Measurements from ENCODE around the gene LRRK2.
"Not testable (repeated sequence)": the region's sequence is repeated elsewhere in the genome, so short reads cannot be mapped to it uniquely, and the experiment has no call there.

LRRK2 gene

GRCh38 chr12:40224439-40225291 lies at the start of gene LRRK2:
TSS of gene LRRK2 (plus strand) at chr12:40224997. CDS start at chr12:40225132, 135 bp downstream.
- DNase-seq (ENCODE audit: low spot score): peak; percentile 30

GRCh38 chr12:40175045-40175444 lies 49.8 kb upstream of the LRRK2 start:
- DNase-seq (ENCODE audit: low spot score): no peak

- no peak for DNase-seq (ENCODE audit: low spot score)
Observed at GRCh38 chr12:40175489-40175888, 49.3 kb upstream of the LRRK2 start.

GRCh38 chr12:40178701-40179100 lies 46.1 kb upstream of the LRRK2 start:
- DNase-seq (ENCODE audit: low spot score): no peak

GRCh38 chr12:40181490-40181889 lies 43.3 kb upstream of the LRRK2 start:
- no peak for DNase-seq (ENCODE audit: low spot score)

GRCh38 chr12:40183715-40184114 lies 41.1 kb upstream of the LRRK2 start:
- no peak for DNase-seq (ENCODE audit: low spot score)

GRCh38 chr12:40184493-40185302 lies 40.1 kb upstream of the LRRK2 start:
- no peak for DNase-seq (ENCODE audit: low spot score)

GRCh38 chr12:40185303-40185693 lies 39.5 kb upstream of the LRRK2 start:
- no peak for DNase-seq (ENCODE audit: low spot score)

- DNase-seq (ENCODE audit: low spot score): no peak
Observed at GRCh38 chr12:40188558-40189320, 36.1 kb upstream of the LRRK2 start.

- DNase-seq (ENCODE audit: low spot score): no peak
Observed at GRCh38 chr12:40192704-40193255, 32.0 kb upstream of the LRRK2 start.

GRCh38 chr12:40194846-40195245 lies 30.0 kb upstream of the LRRK2 start:
- no peak for DNase-seq (ENCODE audit: low spot score)

- DNase-seq (ENCODE audit: low spot score): no peak
Observed at GRCh38 chr12:40197590-40197989, 27.2 kb upstream of the LRRK2 start.

- no peak for DNase-seq (ENCODE audit: low spot score)
Observed at GRCh38 chr12:40198601-40199000, 26.2 kb upstream of the LRRK2 start.

GRCh38 chr12:40202095-40203059 lies 22.4 kb upstream of the LRRK2 start:
- no peak for DNase-seq (ENCODE audit: low spot score)

GRCh38 chr12:40203060-40203430 lies 21.8 kb upstream of the LRRK2 start:
- no peak for DNase-seq (ENCODE audit: low spot score)

- DNase-seq (ENCODE audit: low spot score): no peak
Observed at GRCh38 chr12:40204337-40204736, 20.5 kb upstream of the LRRK2 start.

GRCh38 chr12:40207551-40207950 lies 17.2 kb upstream of the LRRK2 start:
- DNase-seq (ENCODE audit: low spot score): no peak

- DNase-seq (ENCODE audit: low spot score): no peak
Observed at GRCh38 chr12:40208707-40209446, 15.9 kb upstream of the LRRK2 start.

- DNase-seq (ENCODE audit: low spot score): no peak
Observed at GRCh38 chr12:40209886-40210285, 14.9 kb upstream of the LRRK2 start.

GRCh38 chr12:40211186-40211585 lies 13.6 kb upstream of the LRRK2 start:
- not testable (repeated sequence) for DNase-seq (ENCODE audit: low spot score)

All from cerebellar cortex (tissue), 1 donor.